Right renal pelvis (tissue), 4 donors: ENCODE results near the gene SHOC2. TPM values are rescaled to one million over a fixed set of nuclear protein-coding genes. Genes with fewer than 3 reads are reported as not detected.

Experiments
- DNase-seq, 4 donors: peaks; one replicate each; pipeline ENCODE4 v3.0.0-alpha.2; 2013; ENCODE audit warnings: low read depth in 4 of 4, low spot score in 3 of 4, missing footprints in 1 of 4
- polyA plus RNA-seq, 4 donors: library from polyadenylated mRNA; unstranded; fragments of 120-200 nt; gene quantifications; one replicate each; pipeline ENCODE4 v1.2.1, GENCODE V29; 2013; ENCODE audit not compliant: insufficient read length in 4 of 4

Gene SHOC2
- 10 to 100 TPM; 37.0 to 44.6 (median 44.4) TPM for polyA plus RNA-seq

DNA sequence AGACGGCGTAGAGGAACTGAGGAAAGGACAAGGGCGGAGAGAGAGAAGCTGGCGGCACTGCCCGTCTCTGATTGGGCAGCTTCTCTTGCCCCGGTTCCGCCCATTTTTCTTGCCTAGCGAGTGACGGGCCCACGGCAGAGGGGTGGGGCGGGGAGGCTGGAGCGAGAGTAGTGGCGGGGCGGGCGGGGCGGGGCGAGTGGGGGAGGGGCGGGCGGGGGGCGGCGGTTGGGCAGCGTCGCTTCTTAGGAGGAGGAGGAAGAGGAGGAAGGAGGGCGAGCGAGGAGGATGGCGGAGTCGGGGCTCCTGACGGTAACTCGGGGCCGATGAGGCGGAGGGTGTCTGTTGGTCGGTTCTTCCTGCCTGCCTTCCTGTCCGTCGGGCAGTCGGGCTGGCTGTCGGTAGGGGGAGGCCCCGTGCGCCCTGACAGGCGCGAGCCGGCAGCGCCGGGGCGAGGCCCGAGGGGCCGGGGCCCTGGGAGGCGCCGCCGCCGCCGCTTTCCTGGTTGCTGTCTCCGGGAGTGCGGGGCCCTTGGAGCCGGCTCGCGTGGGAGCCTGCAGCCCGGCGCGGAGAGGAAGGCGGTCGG, at the start of gene SHOC2:
SHOC2 (plus strand) TSS at position 256 of the 583 bp plus-strand sequence. CDS start 44,755 bp downstream, outside the sequence.
- peak in 2 of 4 donors; percentile 41 to 42 for DNase-seq

DNA sequence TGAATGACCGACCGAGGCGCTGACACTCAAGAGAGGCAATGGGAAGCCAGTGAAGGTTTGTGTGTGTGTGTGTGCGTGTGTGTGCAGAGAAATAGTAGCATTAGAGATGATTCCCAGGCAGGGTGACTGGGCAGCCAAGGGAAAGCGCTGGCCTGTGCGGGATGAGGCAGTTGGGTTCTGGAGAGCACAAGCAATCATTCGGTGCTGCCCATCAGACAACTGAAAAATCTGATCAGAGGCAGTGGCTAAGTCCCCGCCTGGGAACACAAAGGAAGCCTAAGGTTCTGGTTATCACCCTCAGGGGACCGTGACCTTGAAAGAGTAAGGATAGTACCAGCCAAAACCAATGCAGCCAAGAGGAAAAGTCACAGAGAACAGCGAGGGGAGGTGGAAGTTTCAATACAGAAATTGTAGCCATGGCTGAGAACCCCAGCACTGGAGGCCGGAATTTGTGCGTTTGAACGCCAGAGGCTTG, 48.5 kb upstream of the SHOC2 start:
- no peak for DNase-seq

DNA sequence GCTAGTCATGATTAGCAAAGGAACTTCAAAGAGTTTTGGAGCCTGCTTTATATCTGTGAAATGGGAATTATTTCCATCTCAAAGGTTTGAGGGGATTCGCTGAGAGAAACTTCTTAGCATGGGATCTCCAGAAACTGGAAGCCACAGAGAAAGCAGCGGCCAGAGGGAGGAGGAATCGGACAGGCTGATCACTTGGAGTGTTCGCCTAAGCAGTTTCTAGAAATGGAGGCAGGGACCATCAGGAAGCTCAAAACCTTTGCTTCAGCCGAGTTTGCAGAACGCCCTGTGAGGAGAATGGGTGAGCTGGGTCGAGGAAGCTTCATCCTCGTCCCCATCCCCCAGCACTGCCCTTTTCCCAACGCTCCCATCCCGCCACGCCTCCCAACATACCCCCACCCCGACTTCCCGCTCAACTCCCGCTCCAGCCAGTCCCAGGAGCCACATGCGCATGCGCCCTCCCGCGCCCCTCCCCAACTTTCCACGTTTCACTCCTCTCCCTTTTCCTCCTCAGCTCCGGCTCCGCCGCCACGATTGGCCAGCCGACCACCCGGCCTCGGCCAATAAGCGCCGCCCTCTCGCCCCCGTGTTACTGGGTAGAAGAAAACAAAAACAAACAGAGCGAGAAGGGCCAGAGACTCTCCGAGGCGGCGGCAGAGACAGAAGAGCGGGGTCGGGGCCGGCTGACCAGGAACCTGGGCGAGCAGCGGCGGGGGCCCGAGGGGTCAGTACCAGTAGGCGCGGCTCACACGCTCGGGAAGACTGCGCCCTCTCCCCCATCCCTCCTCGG, 47.9 kb upstream of the SHOC2 start, which contains the start of gene PDCD4:
PDCD4 (plus strand) TSS at position 631 of the 787 bp plus-strand sequence. CDS start 4,100 bp downstream, outside the sequence.
- DNase-seq = peak; percentile 98 to 99 (median 99)

DNA sequence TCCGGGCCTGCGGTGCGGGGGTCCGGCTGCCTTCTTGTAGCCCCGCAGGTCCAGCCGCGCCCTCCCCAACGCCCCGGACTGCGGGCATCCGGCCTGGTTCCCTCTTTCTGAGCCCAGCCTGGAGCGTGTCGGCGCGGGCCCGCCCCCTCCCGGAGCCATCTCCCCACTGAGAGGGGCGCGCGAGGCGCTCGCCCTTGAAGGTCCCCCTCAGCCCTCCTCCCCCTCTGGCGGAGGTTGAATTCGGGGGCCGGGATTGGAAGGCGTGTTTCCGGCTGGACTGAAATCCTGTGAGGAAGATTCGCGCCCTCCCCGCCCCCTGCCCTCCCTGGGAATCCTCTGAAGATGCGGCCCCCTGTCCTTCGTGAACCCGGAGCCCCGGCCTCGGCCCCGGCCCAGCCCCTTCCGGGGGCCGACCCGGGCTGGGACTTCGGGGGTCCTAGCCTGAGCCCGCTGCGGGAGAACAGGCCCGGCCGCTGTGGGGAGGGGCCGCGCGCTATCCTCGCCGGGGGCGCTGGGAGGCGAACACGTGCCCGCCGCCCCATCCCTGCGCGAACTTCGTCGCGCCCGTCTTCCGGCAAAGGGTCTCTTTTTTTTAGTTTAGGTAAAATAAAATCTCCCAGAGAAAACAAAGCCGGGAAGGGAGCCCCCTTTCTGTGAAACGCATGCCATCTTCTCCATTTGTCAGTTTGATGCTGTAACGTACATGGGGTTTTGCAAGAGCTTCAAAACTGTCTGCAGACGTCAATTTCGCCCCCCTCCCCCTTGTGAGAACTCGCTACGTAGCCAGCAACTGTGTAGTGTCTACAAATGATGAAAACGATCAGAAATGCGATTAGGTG, 47.0 kb upstream of the SHOC2 start:
- DNase-seq = peak; percentile 62 to 68 (median 64)

DNA sequence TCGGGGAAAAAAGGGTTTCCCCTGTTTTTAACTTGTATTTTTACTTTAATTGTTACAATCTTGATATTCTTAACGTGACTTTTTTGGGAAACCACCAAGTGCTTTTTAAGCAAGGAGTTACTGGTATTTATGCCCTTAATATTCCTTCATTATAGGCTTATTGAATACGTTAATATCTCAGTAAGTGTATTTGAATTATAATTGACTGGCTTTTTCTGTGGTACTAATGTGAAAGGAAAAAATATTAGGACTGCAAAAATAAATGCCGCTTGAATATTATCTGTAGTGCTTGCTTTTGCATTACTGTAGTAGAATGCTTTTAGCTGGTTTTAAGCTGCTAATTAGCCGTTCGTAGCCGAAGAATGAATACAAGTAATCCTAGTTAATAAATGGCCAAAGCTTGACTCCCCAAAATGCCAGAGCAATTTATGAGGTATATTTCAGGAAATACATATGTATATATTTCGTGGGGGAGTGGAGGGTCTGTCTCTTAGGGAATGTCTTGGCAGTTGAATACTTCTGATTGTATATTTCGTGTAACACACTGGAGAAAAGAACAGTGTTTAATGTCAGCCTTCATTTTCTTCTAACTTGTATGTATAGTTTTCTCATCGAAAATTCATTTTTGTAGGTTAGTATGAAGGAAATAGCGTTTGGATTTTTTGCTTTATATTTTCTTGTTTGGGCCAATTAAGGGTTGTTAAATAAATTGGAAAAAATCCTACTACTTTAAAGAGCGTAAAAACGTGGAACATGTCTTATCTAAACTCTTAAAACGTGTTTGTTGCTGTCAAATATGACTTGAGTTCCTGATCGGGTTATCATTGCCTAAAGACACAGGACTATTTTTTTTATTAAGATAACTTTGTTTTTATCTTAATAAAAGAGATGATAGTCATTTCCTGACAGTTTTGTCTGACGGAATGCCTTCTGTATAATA, 46.1 kb upstream of the SHOC2 start:
- DNase-seq = no peak

DNA sequence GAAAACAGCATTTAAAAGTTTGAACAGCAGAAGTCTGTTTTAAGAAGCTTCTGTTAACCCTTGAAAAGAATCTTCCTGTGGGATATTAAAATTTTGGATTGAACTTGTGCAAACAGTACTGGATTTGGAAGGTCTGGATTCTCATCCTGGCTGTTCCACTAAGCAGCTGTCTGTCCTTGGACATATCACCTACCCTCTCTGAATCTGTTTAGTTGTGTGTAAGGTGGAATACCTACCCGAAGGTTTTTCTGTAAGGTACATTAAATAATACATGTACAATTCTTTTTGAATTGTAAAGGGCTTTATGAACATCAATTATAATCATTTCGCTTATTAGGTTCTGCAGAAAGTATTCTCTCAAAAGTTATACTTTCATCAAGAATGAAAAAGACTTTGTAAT, 45.5 kb upstream of the SHOC2 start:
- no peak for DNase-seq

DNA sequence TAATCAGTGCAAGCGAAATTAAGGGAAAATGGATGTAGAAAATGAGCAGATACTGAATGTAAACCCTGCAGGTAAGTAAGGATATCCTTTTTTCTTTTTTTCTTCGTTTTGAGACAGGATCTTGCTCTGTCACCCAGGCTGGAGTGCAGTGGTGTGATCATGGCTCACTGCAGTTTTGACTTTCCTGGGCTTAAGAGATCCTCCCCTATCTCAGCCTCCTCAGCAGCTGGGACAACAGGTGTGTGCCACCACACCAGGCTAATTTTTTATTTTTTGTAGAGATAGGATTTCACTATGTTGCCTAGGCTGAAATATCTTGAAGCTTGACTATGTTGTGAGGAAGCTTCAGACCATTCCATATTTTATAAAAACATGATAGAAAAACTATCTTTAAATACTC, 43.4 kb upstream of the SHOC2 start:
- DNase-seq = no peak

DNA sequence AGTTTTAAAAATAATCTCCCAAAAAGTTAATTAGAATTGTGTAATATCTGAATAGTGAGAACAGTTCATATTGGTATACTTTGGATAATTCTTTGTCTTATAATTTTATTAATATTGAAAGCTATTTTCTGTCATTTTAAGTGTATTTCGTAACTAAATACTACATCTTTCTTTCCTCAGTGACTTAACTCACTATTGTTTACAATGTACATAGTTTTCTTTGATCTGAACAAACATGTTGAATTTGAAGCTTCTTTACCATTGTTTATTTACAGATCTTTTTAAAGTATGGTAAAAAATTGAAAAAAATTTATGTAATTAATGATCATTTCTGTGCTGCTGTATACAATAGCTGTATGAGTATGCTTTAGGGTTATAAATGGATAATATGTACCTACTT, 42.6 kb upstream of the SHOC2 start:
- no peak for DNase-seq

DNA sequence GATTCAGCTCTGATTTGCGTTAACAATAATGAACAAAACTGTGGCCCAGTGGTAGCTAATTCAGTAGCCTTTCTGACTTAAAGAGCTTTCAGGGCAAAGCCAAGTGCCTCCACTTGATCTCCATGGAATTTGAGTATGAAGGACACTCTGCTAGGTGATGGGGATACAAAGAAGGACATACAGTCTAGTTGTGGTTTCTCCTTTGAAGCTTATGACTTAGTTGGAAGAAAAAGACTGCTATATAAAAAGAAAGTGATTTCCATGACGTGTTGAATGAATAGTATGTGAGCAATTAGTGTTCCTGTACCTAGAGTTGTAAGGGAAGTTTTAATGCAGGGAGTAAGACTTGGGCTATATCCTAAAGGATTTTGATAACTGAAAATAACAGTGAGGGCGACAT, 39.4 kb upstream of the SHOC2 start:
- no peak for DNase-seq

DNA sequence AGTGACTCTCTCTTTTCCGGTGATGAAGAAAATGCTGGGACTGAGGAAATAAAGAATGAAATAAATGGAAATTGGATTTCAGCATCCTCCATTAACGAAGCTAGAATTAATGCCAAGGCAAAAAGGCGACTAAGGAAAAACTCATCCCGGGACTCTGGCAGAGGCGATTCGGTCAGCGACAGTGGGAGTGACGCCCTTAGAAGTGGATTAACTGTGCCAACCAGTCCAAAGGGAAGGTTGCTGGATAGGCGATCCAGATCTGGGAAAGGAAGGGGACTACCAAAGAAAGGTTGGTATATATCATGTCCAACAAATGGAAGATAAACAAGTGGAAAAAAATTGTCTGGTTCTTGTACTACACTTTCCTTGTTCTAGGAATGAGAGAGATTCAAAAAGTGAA, 38.2 kb upstream of the SHOC2 start:
- no peak for DNase-seq

DNA sequence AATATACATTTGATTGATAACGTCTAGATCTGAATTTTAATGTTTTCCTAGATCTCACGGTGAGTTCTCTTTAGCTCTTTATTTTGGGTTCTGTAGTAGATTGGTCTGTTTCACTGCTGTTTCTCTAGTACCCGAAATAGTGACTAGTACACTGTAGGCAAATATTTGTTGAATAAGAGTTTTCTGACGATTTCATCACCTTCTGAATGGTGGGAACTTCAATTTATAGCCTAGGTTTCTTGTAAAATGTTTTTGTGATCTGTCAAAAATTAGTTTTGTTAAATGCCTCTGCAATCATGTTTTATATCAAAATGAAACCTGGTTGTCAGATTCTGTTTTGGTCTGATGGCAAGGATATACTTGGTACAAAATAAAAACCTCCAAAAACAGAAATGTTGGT, 37.5 kb upstream of the SHOC2 start:
- no peak for DNase-seq

DNA sequence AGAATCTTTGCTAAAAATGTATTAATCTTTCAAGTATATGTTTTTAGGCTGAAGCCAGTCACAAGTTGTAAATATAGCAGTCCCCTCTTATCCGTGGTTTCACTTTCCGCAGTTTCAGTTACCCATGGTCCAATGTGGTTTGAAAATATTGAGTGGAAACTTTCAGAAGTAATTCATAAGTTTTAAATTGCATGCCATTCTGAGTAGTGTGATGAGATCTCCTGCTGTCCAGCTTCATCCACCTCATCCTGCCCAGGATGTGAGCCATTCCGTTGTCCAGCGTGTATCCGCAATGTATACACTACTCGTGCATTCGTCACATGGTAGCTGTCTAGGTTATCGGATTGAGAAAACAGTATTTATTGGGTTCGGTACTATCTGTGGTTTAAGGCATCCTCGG, 35.5 kb upstream of the SHOC2 start:
- no peak for DNase-seq

DNA sequence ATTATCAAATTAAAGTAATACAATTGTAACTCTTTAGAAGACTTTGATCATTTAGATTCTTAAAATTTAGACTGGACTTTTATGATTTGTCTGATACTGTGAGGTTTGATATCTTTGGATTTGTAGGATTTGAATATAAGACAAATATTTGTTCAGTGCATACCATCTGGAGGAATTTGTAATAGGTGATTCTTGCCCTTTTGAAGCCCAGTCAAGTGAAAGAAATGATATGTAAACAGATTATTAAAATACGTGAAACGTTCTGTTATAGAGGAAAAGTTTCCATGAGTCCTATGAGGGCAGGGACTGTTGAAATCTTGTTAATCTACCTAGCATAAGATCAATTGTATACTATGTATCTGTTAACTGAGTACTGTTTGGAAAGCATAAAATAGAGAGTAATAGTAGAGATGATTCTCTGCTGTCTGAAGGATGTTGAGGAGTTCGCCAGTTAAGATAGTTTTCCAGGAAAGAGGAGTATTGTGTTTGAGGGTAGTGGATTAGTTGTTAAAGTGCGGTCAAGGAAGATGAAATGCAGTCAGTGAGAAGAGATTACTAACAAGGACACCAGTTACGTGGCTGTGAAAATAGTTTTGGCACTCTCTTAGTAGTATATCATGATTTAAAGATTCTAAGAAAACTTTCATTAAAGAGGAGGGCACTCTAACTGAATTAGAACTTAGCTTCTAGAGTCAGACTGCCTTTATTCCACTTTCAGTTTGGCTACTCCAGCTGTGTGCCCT, 33.3 kb upstream of the SHOC2 start:
- DNase-seq = no peak

DNA sequence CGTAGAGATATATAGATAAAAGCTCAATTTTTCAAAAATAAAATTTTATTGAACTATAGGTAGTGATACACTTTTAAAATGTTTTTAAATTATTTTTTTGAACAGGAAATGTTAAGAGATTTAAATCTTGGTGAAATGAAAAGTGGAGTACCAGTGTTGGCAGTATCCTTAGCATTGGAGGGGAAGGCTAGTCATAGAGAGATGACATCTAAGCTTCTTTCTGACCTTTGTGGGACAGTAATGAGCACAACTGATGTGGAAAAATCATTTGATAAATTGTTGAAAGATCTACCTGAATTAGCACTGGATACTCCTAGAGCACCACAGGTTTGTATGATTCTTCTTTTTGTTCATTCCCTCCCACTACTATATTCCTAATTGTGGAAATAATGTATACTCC, 31.8 kb upstream of the SHOC2 start:
- DNase-seq = no peak

DNA sequence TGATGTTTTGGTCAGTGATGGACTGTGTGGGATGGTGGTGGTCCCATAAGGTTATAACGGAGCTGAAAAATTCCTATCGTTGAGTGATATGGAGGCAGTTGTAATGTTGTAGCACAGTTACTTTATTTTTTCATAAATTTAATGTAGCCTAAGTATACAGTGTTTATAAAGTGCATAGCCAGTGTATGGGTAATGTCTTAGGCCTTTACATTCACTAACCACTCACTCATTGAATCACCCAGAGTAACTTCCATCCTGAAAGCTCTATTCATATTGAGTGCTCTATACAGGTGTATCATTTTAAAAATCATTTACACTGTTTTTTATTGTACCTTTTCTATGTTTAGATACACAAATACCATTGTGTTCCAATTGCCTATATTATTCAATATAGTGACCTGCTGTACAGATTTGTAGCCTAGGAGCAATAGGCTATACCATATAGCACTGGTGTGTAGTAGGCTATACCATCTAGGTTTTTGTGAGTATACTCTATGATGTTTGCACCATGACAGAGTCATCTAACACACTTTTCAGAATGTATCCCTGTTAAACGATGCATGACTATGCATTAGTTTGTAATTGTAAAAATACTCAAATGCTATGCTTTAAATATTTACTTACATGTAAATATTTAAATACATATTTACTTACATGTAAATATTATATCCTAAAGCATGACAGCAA, 26.7 kb upstream of the SHOC2 start:
- no peak for DNase-seq

DNA sequence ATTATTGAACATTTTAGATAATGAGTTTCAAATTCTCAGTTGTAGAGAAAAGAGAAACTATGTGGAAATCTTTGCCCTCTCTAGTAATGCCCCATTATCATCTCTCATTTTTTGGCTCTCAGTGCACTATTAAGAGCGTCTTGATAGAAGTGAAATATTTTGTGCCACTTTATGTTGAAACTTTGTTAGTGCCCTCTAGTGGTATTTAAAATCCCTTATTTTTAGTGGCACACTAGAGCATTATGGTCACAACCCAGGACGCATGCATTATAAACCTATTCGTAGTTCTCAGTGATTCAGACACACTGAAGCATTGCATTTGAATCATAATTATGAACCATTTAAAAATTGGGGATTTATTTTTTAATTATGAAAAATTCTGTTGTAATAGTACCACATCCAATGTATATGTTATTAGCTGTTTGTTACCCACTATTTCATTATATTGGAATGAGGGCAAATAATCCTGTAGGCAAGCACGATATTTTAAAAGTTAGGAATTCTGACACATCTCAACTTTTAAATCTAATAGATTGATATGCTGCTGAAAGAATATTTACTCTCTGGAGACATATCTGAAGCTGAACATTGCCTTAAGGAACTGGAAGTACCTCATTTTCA, 25.7 kb upstream of the SHOC2 start:
- no peak for DNase-seq

DNA sequence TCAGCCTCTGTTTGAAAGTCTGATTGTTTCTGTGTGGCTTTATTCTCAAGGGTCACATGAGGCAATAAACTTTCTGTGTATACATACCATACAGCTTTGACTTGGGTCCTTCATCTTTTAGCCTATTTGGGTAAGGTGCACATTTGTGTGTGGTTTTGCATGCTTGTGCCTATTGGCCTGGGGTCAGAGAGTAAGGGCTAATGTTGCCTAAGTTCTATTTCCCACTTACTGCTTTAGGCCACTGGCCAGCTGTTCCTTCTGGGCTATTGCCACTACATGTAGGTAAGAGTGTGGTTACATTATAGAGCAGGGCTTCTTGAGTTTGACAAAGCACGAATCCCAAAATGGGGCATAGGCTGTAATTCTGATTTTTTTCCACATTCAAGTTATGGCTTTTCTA, 22.2 kb upstream of the SHOC2 start:
- DNase-seq = no peak

DNA sequence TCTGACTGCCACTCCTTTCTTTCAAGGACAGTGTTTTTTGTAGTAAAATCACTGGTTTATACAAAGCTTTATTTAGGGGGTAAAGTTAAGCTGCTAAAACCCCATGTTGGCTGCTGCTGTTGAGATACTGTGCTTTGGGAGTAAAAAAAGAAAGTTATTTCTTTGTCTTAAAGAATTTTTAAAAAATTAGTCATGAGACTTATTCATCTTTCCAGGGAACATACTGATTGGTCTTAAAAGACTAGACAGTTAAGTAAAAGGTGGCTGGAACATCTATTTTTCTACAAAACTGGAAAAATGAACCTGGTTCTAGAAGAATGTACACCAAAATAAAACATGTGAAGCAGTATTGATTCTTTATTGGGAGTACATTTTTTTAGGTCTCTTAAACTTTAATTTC, 21.0 kb upstream of the SHOC2 start:
- no peak for DNase-seq
